ENCODE results near the gene HECW1.
"Not testable (repeated sequence)": the region's sequence is repeated elsewhere in the genome, so short reads cannot be mapped to it uniquely, and the experiment has no call there.

Gene HECW1
- 0 to 0.29 (median 0.08) reads per million in 18 experiments for total RNA-seq

- DNase-seq = no peak
Measured at GRCh38 chr7:43112459-43112940, at the start of gene HECW1. HECW1 (plus strand) TSS chr7:43112647; CDS start chr7:43243906, 131,259 bp downstream.

GRCh38 chr7:43071604-43072003 lies 40.8 kb upstream of the HECW1 start:
- peak in 1 of 2 donors; percentile 29 for DNase-seq

GRCh38 chr7:43072530-43072929 lies 39.9 kb upstream of the HECW1 start:
- DNase-seq = no peak

GRCh38 chr7:43073811-43074210 lies 38.6 kb upstream of the HECW1 start:
- DNase-seq = not testable (repeated sequence)

- DNase-seq = no peak
Measured at GRCh38 chr7:43076189-43076605, 36.2 kb upstream of the HECW1 start.

- DNase-seq = no peak
Measured at GRCh38 chr7:43076606-43077005, 35.8 kb upstream of the HECW1 start.

- DNase-seq = no peak
Measured at GRCh38 chr7:43077285-43077684, 35.2 kb upstream of the HECW1 start.

- no peak for DNase-seq
Measured at GRCh38 chr7:43077732-43078391, 34.6 kb upstream of the HECW1 start.

GRCh38 chr7:43078794-43079193 lies 33.7 kb upstream of the HECW1 start:
- no peak for DNase-seq

- no peak for DNase-seq
Measured at GRCh38 chr7:43081603-43082002, 30.8 kb upstream of the HECW1 start.

GRCh38 chr7:43083106-43083505 lies 29.3 kb upstream of the HECW1 start:
- no peak for DNase-seq

- DNase-seq = no peak
Measured at GRCh38 chr7:43085017-43085416, 27.4 kb upstream of the HECW1 start.

GRCh38 chr7:43085992-43086391 lies 26.5 kb upstream of the HECW1 start:
- DNase-seq = no peak

- DNase-seq = no peak
Measured at GRCh38 chr7:43092819-43093218, 19.6 kb upstream of the HECW1 start.

GRCh38 chr7:43096875-43097274 lies 15.6 kb upstream of the HECW1 start:
- DNase-seq = no peak

- DNase-seq = no peak
Measured at GRCh38 chr7:43099750-43100149, 12.7 kb upstream of the HECW1 start.

GRCh38 chr7:43104874-43105520 lies 7.5 kb upstream of the HECW1 start:
- DNase-seq = no peak

- DNase-seq = no peak
Measured at GRCh38 chr7:43105521-43106120, 6.8 kb upstream of the HECW1 start.

GRCh38 chr7:43108255-43109011 lies 4.0 kb upstream of the HECW1 start:
- DNase-seq = peak; percentile 44 to 65

- no peak for DNase-seq
Measured at GRCh38 chr7:43110791-43111535, 1.5 kb upstream of the HECW1 start.

GRCh38 chr7:43111630-43112458 lies 603 bp upstream of the HECW1 start:
- no peak for DNase-seq
